H1 (cell line): ENCODE measurements around the gene SLC35F3.

Experiments
- CTCF ChIP-seq, 3 experiments: IDR thresholded peaks; 1 replicate in 2 of 3; 2 replicates in 1 of 3; pipeline versions ENCODE4 v1.5.1 to v1.6.1; 2011; ENCODE audit warnings: low read length in 3 of 3, mild to moderate bottlenecking in 3 of 3, inconsistent platforms in 2 of 3, low read depth in 1 of 3, moderate library complexity in 1 of 3; ENCODE audit not compliant: insufficient read depth in 1 of 3; ENCODE audit errors: control extremely low read depth in 1 of 3
- HDAC6 ChIP-seq: IDR thresholded peaks from one replicate; pipeline ENCODE4 v1.7.1; 2012; ENCODE audit warnings: low read depth, mild to moderate bottlenecking, inconsistent platforms, low read length, moderate library complexity
- RXRA ChIP-seq: IDR thresholded peaks from 2 replicates; pipeline ENCODE4 v1.6.1; 2011; ENCODE audit warnings: low read depth, mild to moderate bottlenecking, low read length, moderate library complexity; ENCODE audit not compliant: insufficient read depth
- TAF1 ChIP-seq: IDR thresholded peaks from 2 replicates; pipeline ENCODE4 v1.6.1; 2011; ENCODE audit warnings: mild to moderate bottlenecking, low read depth, low read length
- TCF12 ChIP-seq: IDR thresholded peaks from 2 replicates; pipeline ENCODE4 v1.6.1; 2011; ENCODE audit warnings: low read depth, mild to moderate bottlenecking, low read length
- YY1 ChIP-seq: IDR thresholded peaks from 2 replicates; pipeline ENCODE4 v1.6.1; 2011; ENCODE audit warnings: low read depth, mild to moderate bottlenecking, low read length

- no peak for TF ChIP-seq CTCF (IDR thresholded peaks at IDR 0.05; ENCODE audit: control extremely low read depth in 1 of 3, insufficient read depth in 1 of 3, low read depth in 1 of 3, low read length in 3 of 3)
- TF ChIP-seq HDAC6: no peak
- no peak for TF ChIP-seq TAF1
- no peak for TF ChIP-seq RXRA
- TF ChIP-seq YY1: no peak
- no peak for TF ChIP-seq TCF12
Observed at GRCh38 chr1:234243521-234244260, 339.2 kb downstream of the SLC35F3 start.
